Uterus (tissue), 2 donors: Measurements from ENCODE around the gene LRRC63.

ENCODE experiments used
- POLR2A ChIP-seq, 2 donors: fragments of 450-650 bp; IDR thresholded peaks; one replicate each; pipeline ENCODE4 v1.6.1; 2016; ENCODE audit warnings: antibody characterized with exemption in 2 of 2, mild to moderate bottlenecking in 1 of 2, moderate library complexity in 1 of 2
- TF ChIP-seq, protein P1 (sequence below), 4 experiments: fragments of 200-600 bp in 2 of 4; fragments of 450-650 bp in 2 of 4; sonication (generic) in 2 of 4; IDR thresholded peaks; one replicate each; pipeline ENCODE4 v1.5.1; 2016 to 2019; ENCODE audit warnings: antibody characterized with exemption in 4 of 4, mild to moderate bottlenecking in 2 of 4, moderate library complexity in 1 of 4

DNA sequence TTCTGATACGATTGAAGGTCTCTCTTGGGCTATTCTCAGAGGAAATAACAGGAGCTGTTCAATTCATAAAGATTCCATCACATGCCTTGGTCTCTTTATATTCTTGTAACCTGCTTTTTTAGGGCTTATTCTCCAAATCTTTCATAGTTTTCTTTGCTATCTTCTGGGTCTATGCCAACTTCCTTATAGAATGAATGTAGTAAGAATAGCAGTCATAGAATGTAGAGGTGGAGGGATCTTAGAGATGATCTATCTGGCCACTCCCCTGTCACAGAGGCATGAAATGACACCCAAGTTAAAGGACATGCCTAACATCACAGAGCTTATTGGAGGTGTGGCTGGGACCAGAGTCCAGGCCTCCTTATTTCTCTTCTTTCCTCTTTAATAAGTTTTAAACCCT is 42.9 kb upstream of the LRRC63 start:
- TF ChIP-seq, protein P1, sequence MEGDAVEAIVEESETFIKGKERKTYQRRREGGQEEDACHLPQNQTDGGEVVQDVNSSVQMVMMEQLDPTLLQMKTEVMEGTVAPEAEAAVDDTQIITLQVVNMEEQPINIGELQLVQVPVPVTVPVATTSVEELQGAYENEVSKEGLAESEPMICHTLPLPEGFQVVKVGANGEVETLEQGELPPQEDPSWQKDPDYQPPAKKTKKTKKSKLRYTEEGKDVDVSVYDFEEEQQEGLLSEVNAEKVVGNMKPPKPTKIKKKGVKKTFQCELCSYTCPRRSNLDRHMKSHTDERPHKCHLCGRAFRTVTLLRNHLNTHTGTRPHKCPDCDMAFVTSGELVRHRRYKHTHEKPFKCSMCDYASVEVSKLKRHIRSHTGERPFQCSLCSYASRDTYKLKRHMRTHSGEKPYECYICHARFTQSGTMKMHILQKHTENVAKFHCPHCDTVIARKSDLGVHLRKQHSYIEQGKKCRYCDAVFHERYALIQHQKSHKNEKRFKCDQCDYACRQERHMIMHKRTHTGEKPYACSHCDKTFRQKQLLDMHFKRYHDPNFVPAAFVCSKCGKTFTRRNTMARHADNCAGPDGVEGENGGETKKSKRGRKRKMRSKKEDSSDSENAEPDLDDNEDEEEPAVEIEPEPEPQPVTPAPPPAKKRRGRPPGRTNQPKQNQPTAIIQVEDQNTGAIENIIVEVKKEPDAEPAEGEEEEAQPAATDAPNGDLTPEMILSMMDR (IDR thresholded peaks at IDR 0.05), result no peak
- TF ChIP-seq POLR2A (IDR thresholded peaks at IDR 0.05), result no peak
